NCI-H748 treated with DMSO at 0.1 percent for 48 hours (cell line): ENCODE measurements around the gene CPN2.

ENCODE experiments used
- DNase-seq: peaks from one replicate; lab custom pipeline; 2025; lab: John Stamatoyannopoulos, UW

The CPN2 gene

GRCh38 chr3:194294199-194294894, 56.8 kb downstream of the CPN2 start:
- DNase-seq = no peak

GRCh38 chr3:194293546-194294198, 57.5 kb downstream of the CPN2 start:
- no peak for DNase-seq

GRCh38 chr3:194292331-194292730, 58.8 kb downstream of the CPN2 start:
- no peak for DNase-seq
